GM18505 (cell line): ENCODE data around the gene VAV2.

Experiments
- ATAC-seq: cut with Tn5 transposase; IDR thresholded peaks from one replicate; pipeline ENCODE4 v1.9.1; 2021; ENCODE audit not compliant: unreplicated experiment
- POLR2A ChIP-seq: IDR thresholded peaks from 4 replicates; pipeline ENCODE4 v1.6.1; 2011; ENCODE audit warnings: borderline replicate concordance; ENCODE audit not compliant: insufficient read depth, insufficient read length; ENCODE audit errors: extremely low read depth

VAV2 gene

DNA sequence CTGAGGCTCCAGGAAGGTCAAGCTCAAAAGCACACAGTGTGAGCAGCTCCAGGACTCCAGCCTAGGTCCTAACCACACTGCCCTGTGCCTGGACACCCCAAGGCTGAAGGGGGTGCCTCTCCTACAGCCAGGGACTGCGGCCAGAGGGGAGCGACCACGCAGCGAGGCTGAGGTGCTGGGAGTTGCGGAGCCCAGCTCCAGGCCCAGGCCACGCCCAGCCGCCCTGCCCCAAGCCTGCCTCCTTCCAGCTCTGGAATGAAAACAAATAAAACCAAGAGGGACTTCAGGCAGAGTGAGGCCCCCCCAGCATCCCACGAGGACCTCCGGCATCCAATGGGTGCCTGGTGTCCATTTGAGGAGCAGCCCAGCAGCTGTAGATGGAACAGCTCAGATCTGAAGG is 15.2 kb downstream of the VAV2 start:
- ATAC-seq: no peak
- TF ChIP-seq POLR2A: no peak

- TF ChIP-seq POLR2A: no peak
- no peak for ATAC-seq
Measured at GRCh38 chr9:133976191-133976861, 15.8 kb downstream of the VAV2 start.

DNA sequence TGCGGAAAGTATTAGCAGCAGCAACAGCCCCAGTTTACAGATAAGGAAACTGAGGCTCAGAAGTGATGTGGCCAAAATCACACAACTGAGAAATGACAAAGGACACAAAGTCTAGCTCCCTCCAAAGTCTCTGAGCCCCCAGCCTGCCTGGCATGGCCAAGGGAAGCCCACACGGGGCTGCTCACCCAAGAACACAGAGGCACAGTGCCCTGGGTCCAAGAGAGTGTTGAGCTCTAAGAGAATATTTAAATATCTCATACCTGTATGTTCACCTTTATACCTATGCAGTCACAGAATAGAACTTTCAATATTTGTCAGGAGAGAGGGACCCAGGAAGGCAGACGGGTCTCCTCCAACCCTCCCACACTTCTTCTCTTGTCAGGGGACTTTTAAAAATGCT is 16.6 kb downstream of the VAV2 start:
- no peak for TF ChIP-seq POLR2A
- ATAC-seq: no peak

DNA sequence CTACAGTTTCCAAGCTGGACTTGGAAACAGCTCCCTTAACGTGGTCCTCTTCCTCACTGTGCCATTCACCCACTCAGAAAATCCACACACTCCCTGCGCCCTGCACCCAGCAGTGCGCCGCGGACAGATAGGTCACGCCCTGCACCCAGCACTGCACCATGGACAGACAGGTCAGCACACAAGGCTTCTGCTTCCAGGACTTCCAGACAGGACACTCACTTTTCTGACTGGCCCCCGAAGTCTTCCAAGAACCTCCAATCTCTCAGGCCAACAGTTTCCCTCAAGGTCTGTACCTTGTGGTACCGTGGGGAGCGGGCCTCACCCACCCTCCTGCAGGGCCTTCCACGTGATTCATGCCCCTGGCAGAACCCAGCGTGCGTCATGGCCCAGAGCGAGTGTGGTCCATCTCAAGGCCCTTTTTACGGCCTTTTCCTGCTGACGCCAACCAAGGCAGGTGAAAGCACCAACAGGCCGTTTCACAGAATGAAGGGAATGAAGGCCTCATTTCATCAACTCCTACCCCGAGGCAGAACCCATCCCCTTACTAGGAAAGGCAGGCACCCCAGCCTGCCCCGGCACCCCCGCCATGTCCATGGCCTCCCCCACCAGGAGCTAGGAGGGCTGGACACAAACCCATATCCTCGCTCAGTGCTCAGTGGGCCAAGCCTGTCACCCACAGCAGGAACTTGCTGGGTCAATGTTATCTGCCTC is 17.3 kb downstream of the VAV2 start:
- no peak for ATAC-seq
- TF ChIP-seq POLR2A: no peak

GRCh38 chr9:133973791-133974630 is 18.1 kb downstream of the VAV2 start:
- no peak for ATAC-seq

DNA sequence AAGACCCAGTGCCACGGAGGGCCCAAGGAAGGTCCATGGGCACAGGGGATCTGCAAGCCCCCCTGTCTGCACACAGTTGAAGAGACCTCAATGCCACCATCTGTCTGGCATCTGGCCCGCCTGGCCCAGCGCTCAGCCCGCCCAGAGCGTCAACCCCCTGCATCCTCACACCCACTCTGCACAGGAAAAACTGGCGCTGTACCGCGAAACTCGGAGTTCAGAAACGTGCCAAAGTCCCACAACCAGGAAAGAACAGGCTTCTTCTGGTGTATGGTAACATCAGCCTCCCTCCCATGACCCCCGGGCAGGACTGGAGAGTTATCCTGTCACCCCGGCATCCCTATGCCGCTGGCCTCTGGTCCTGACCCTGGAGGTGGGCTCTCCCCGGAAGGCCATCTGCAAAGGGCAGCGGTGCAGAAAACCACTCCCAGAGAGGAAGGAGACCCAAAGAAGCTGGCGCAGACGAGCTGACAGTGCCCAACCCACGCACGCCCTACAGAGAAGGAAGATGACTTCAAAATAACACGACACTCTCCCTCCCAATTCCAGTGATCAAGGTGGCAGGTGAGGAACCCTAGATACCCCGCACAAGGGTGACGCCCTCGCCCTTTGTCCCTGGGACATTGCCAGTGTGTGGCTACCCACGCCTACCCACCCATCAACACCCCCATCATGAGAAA is 18.9 kb downstream of the VAV2 start:
- TF ChIP-seq POLR2A: no peak
- no peak for ATAC-seq

More at GRCh38 chr9:133973791-133974630, 18.1 kb downstream of the VAV2 start:
- no peak for TF ChIP-seq POLR2A

DNA sequence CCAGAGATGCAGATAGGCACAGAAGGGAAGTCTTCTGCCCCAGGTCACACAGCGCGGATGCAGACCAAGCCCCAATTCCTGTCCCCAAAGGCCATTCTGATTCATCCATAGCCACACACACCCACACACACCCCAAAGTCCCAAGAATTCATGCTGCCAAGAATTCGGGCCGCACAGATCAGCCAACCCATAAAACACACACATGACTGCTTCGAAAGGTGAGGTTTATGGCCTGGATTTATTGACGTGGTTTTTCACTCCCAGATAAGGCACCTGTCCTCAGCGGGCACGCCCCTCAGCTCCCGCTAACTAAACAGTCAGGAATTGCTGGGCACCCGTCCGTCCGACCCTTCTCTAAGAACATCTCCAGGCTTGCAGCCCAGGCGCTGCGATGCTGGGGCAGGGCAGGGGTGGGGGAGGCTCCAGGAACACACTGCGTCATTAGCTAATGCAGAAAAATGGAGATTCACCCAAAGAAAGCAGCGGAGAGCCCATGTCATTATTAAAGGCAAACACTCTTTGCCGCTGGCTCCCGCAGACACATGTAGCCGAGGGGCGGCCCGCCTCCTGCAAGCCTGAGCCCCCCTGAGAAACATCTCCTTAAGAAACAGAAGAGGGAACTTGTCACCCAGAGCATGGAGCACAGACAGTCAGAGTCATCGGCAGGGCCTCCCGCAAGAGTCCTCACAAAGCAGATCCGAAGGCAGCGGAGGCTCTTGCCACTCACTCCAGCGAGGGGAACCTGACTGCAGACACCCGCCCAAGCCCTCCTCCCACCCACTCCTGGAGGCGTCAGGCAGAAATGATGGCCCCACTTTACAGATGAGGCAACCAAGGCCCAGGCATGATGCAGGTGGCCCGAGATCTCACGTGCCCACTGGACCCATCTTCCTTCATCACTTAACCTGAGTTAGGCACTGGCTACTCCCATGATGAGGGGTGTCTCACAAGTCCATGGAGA is 19.9 kb downstream of the VAV2 start:
- no peak for ATAC-seq
- no peak for TF ChIP-seq POLR2A

DNA sequence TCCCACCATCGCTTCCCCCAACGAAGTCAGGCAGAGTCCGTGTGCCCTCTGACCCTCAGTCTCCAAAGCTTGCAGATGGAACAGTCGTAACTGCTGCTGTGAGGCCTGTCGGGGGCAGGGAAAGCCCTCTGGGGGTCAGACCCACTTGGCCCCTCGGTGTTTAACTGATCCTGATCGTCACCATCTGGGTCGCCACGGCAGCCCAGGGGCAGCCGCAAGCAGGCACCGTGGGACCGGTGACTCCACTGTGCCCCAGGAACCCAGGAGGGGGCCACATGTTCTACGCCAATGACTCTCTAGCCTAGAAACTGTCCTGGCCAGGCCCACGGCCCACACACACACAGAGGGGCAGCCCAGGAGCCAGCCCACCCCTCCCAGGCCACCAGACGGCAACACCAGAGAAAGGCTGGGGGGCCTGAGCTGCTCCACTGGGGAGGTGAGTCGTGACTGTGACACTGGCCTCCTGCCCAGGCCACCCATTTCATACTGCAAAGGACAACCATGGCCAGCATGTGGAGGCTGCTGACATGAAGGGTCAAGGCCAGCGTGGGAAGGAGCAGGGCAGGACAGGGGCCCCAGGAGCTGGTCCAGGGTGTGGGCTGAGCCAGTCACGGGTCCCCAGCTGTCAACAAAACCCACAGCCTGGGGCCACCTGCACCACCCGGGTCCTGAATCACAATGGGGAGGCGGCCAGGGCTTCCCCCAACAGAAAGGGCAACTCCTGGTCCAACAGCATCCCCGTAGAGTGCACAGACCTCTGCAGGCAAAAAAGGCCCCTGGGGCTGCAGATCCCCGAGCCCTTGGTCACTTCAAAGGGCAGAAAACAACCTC is 20.8 kb downstream of the VAV2 start:
- ATAC-seq: no peak
- no peak for TF ChIP-seq POLR2A

GRCh38 chr9:133970581-133971058 is 21.5 kb downstream of the VAV2 start:
- no peak for ATAC-seq
- no peak for TF ChIP-seq POLR2A

DNA sequence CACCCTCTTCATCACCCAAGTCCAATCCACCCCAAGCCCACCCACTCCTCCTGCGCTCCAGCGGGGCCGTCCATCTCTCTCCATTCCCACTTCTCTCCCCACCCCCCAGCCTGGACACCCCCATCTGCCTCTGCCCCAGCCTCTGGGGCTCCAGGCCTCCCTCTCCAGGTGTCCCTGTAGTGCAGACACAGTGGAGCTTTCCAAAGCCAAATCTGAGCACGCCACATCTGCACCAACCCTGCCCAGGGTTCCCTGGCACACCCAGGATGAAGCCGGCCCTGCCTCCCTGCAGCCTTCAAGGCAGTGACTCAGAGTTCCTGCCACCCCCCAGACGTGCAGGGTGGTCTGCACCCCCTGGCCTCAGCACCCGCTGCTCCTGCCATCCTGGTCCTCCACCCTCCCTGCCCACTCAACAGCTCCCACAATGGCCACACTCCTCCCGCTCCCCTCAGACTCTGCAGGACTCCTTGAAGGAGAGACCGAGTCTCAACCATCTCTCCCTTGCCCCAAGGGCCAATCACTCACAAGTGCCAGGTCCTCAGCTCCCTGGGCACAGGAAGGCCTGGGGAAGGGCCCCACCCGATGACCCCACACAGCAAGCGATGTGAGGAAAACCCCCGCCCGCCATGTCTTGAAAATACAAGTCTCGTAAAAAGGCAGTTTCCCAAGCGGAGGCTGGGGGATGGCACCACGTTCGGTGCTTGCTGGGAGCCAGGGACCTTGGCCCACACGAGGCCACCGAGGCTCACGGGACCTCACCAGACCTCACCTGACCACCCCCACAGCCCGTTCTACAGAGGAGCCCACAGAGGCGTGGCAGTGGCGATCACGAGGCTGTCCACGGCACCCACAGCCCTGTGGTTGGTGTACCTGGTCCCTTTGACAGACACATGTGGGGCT is 22.2 kb downstream of the VAV2 start:
- TF ChIP-seq POLR2A: no peak
- no peak for ATAC-seq
